GM10248 (cell line): ENCODE data around the gene IER2.

Experiments
- CTCF ChIA-PET: fragments of 300-600 bp; sonication (Branson Sonifier 250); formaldehyde crosslinking; extraction: SDS; loops from one replicate; lab custom pipeline; 2021; ENCODE audit warnings: antibody characterized with exemption; lab: Yijun Ruan, JAX
- POLR2A ChIA-PET: fragments of 350-650 bp; sonication (Branson Sonifier 250); formaldehyde crosslinking; extraction: SDS; loops from one replicate; lab custom pipeline; 2020; ENCODE audit warnings: antibody characterized with exemption; lab: Yijun Ruan, JAX
- DNase-seq: peaks from one replicate; pipeline ENCODE4 v3.0.0; 2012; ENCODE audit errors: extremely low spot score
- CTCF ChIP-seq: IDR thresholded peaks from 2 replicates; pipeline ENCODE4 v1.5.1; 2012; ENCODE audit warnings: mild to moderate bottlenecking, low read depth; ENCODE audit errors: extremely low read depth, missing control alignments, control extremely low read depth

The IER2 gene

GRCh38 chr19:13150187-13150930 lies at the start of gene IER2, which contains the start of gene STX10:
Gene IER2 (plus strand): TSS chr19:13150411. CDS start chr19:13153187, 2,776 bp downstream.
Gene STX10 (minus strand): TSS chr19:13150375. CDS start chr19:13150173, 202 bp downstream.
- CTCF ChIA-PET: interaction anchor here (0.6 to 2.1 kb wide), 5 partner anchors 22 to 112 kb away, joined by 3 to 9 read pairs (median 3); no protein-coding TSS in a partner anchor
- peak; percentile 94 for DNase-seq
- peak; percentile 51 for TF ChIP-seq CTCF
- POLR2A ChIA-PET: interaction anchor here (0.7 kb wide), 1 partner anchor 20 kb away, joined by 3 read pairs; no protein-coding TSS in a partner anchor

GRCh38 chr19:13100841-13101589 lies 49.2 kb upstream of the IER2 start:
- no peak for TF ChIP-seq CTCF
- POLR2A ChIA-PET: interaction anchor here (0.6 to 0.7 kb wide), 2 partner anchors 32 to 54 kb away, joined by 3 to 7 read pairs; no protein-coding TSS in a partner anchor
- CTCF ChIA-PET: interaction anchor here (0.7 to 2.7 kb wide), 6 partner anchors 14 to 136 kb away, joined by 3 to 14 read pairs (median 5); no protein-coding TSS in a partner anchor
- no peak for DNase-seq

GRCh38 chr19:13101590-13102415 lies 48.4 kb upstream of the IER2 start:
- DNase-seq: no peak
- CTCF ChIA-PET: interaction anchor here (0.7 to 2.7 kb wide), 4 partner anchors 15 to 137 kb away, joined by 3 to 14 read pairs (median 8); no protein-coding TSS in a partner anchor
- POLR2A ChIA-PET: interaction anchor here (0.7 kb wide), 1 partner anchor 53 kb away, joined by 3 read pairs; no protein-coding TSS in a partner anchor
- no peak for TF ChIP-seq CTCF

- CTCF ChIA-PET: no interaction called here
- TF ChIP-seq CTCF: no peak
- peak; percentile 45 for DNase-seq
- POLR2A ChIA-PET: no interaction called here
Observed at GRCh38 chr19:13102416-13102665, 47.9 kb upstream of the IER2 start.

GRCh38 chr19:13102666-13103580 lies 47.3 kb upstream of the IER2 start, which contains the start of gene LYL1:
Gene LYL1 (minus strand): TSS chr19:13102858. CDS start chr19:13101171, 1,687 bp downstream.
- ChIA-PET POLR2A (interaction anchor here (0.6 kb wide), 1 partner anchor 88 kb away, joined by 3 read pairs; no protein-coding TSS in a partner anchor), CTCF (interaction anchor here (1.3 to 4.2 kb wide), 6 partner anchors 8 to 341 kb away, joined by 3 to 26 read pairs (median 8); partner anchors contain the start of genes DAND5 and FARSA)
- peak; percentile 81 for DNase-seq
- TF ChIP-seq CTCF: no peak
